SU-DHL-6 (cell line): ENCODE results near the gene PALMD.

Experiments
- H2AFZ ChIP-seq: fragments of 200-600 bp; sonication (generic); 2 replicates; pipeline ENCODE4 v1.6.1; 2014; ENCODE audit warnings: low read depth, mild to moderate bottlenecking, moderate library complexity, mixed read lengths, antibody characterized with exemption, low read length; ENCODE audit not compliant: severe bottlenecking
- H3F3A ChIP-seq: fragments of 200-600 bp; shearing (Covaris generic); 2 replicates; pipeline ENCODE4 v1.6.0; 2016; ENCODE audit warnings: antibody characterized with exemption, mild to moderate bottlenecking; ENCODE audit not compliant: insufficient read depth
- H3K27ac ChIP-seq: fragments of 200-600 bp; sonication (generic); 2 replicates; pipeline ENCODE4 v1.5.1; 2016; ENCODE audit warnings: low read depth, mild to moderate bottlenecking, low read length, moderate library complexity, mixed read lengths
- H3K27me3 ChIP-seq: fragments of 200-600 bp; sonication (generic), shearing (Covaris generic); 2 replicates; pipeline ENCODE4 v1.6.0; 2014; ENCODE audit warnings: mild to moderate bottlenecking, low read length
- H3K36me3 ChIP-seq: fragments of 200-600 bp; sonication (generic); 2 replicates; pipeline ENCODE4 v1.6.1; 2014; ENCODE audit warnings: mild to moderate bottlenecking, low read length, mixed read lengths
- H3K4me2 ChIP-seq: fragments of 300-600, 200-600 bp; shearing (Covaris generic), sonication (generic); 2 replicates; pipeline ENCODE4 v1.6.0; 2014; ENCODE audit warnings: low read length, low read depth, mild to moderate bottlenecking; ENCODE audit not compliant: poor library complexity, severe bottlenecking
- H3K4me3 ChIP-seq: fragments of 200-600 bp; sonication (generic); 2 replicates; pipeline ENCODE4 v1.5.1; 2014; ENCODE audit warnings: antibody characterized with exemption, low read length, mild to moderate bottlenecking, mixed read lengths; ENCODE audit not compliant: insufficient read depth, poor library complexity, severe bottlenecking
- H3K79me2 ChIP-seq: fragments of 200-600 bp; sonication (generic); 2 replicates; pipeline ENCODE4 v1.6.1; 2014; ENCODE audit warnings: mild to moderate bottlenecking, low read length, moderate library complexity; ENCODE audit not compliant: insufficient read depth
- H3K9ac ChIP-seq: fragments of 200-600 bp; sonication (generic); 2 replicates; pipeline ENCODE4 v1.7.0; 2014; ENCODE audit warnings: mild to moderate bottlenecking, low read length
- H3K9me2 ChIP-seq: fragments of 200-600 bp; sonication (generic); replicated peaks from 2 replicates; pipeline ENCODE4 v1.6.1; 2014; ENCODE audit warnings: low read length; ENCODE audit not compliant: insufficient read depth
- H3K9me3 ChIP-seq: fragments of 200-600 bp; sonication (generic); 2 replicates; pipeline ENCODE4 v1.6.1; 2014; ENCODE audit warnings: low read length, mixed read lengths; ENCODE audit not compliant: insufficient read depth
- H4K20me1 ChIP-seq: fragments of 200-600 bp; sonication (generic); 2 replicates; pipeline ENCODE4 v1.6.1; 2014; ENCODE audit warnings: low read depth, mild to moderate bottlenecking, antibody characterized with exemption, low read length, moderate library complexity, mixed read lengths
- CTCF ChIP-seq: fragments of 200-600 bp; sonication (generic); IDR thresholded peaks from one replicate; pipeline ENCODE4 v1.5.1; 2017; ENCODE audit warnings: antibody characterized with exemption, mild to moderate bottlenecking, low read length, moderate library complexity; ENCODE audit not compliant: insufficient read depth, poor library complexity, severe bottlenecking
- EZH2phosphoT487 ChIP-seq: fragments of 200-600 bp; sonication (generic), shearing (Covaris generic); conservative IDR thresholded peaks from 2 replicates; pipeline ENCODE4 v1.6.1; 2018; ENCODE audit warnings: mild to moderate bottlenecking, antibody characterized with exemption, low read length, moderate library complexity, mixed read lengths

The PALMD gene

GRCh38 chr1:99696616-99697015, 50.7 kb downstream of the PALMD start:
- Histone ChIP-seq H3K9ac (no peak overlapping the region), H3K36me3 (no peaks in the 10 kb centered on the region), H2AFZ (no peak overlapping the region), H3K79me2 (no peaks in the 10 kb centered on the region), H3K9me2 (no peaks in the 10 kb centered on the region), H3K27ac (no peak overlapping the region), H3K4me3 (no peak overlapping the region), H3K9me3 (no peaks in the 10 kb centered on the region), H3F3A (no peaks in the 10 kb centered on the region), H3K27me3 (no peaks in the 10 kb centered on the region), H3K4me2 (no peak overlapping the region), H4K20me1 (no peaks in the 10 kb centered on the region)
- no peak for TF ChIP-seq EZH2phosphoT487
- TF ChIP-seq CTCF, result no peak

- Histone ChIP-seq H3K9me2 (no peaks in the 10 kb centered on the region), H3K4me3 (no peak overlapping the region), H3K36me3 (no peaks in the 10 kb centered on the region), H3F3A (no peaks in the 10 kb centered on the region; the same call in 1 of the 2 replicates), H3K27me3 (no peaks in the 10 kb centered on the region), H2AFZ (no peak overlapping the region), H4K20me1 (no peaks in the 10 kb centered on the region), H3K9me3 (no peaks in the 10 kb centered on the region), H3K9ac (no peak overlapping the region), H3K79me2 (no peaks in the 10 kb centered on the region), H3K27ac (no peak overlapping the region), H3K4me2 (no peak overlapping the region)
- no peak for TF ChIP-seq EZH2phosphoT487
- no peak for TF ChIP-seq CTCF
These were observed 51.7 kb downstream of the PALMD start for GRCh38 chr1:99697580-99697979.

- Histone ChIP-seq H3F3A (no peaks in the 10 kb centered on the region; the same call in 1 of the 2 replicates), H4K20me1 (no peaks in the 10 kb centered on the region), H3K27ac (no peak overlapping the region), H3K4me3 (no peak overlapping the region), H2AFZ (no peak overlapping the region), H3K9me3 (no peaks in the 10 kb centered on the region), H3K36me3 (no peaks in the 10 kb centered on the region), H3K27me3 (no peaks in the 10 kb centered on the region), H3K4me2 (no peak overlapping the region), H3K9me2 (no peaks in the 10 kb centered on the region), H3K9ac (no peak overlapping the region), H3K79me2 (no peaks in the 10 kb centered on the region)
- TF ChIP-seq CTCF, result no peak
- no peak for TF ChIP-seq EZH2phosphoT487
These were observed 54.1 kb downstream of the PALMD start for GRCh38 chr1:99700020-99700419.
